Type B pancreatic cell (in vitro differentiated cells): ENCODE data around the gene PCK1. TPM values are rescaled to one million over a fixed set of nuclear protein-coding genes. Genes with fewer than 3 reads are reported as not detected.

Source experiments
- DNase-seq: peaks from one replicate; pipeline ENCODE4 v3.0.0; 2021; ENCODE audit warnings: mixed read lengths; ENCODE audit not compliant: unreplicated experiment; ENCODE audit errors: extremely low spot score
- H3K27ac Mint-ChIP-seq: 2 replicates; pipeline ENCODE4 v1.8.0; 2021; ENCODE audit warnings: mild to moderate bottlenecking, mixed read lengths
- H3K27me3 Mint-ChIP-seq: 2 replicates; pipeline ENCODE4 v1.8.0; 2021; ENCODE audit warnings: mixed read lengths
- H3K36me3 Mint-ChIP-seq: 2 replicates; pipeline ENCODE4 v1.8.0; 2021; ENCODE audit warnings: mixed read lengths
- H3K4me1 Mint-ChIP-seq: one replicate; pipeline ENCODE4 v1.8.0; 2021; ENCODE audit warnings: mixed read lengths; ENCODE audit not compliant: unreplicated experiment
- H3K4me3 Mint-ChIP-seq: 2 replicates; pipeline ENCODE4 v1.8.0; 2021; ENCODE audit warnings: mild to moderate bottlenecking, mixed read lengths
- H3K9me3 Mint-ChIP-seq: 2 replicates; pipeline ENCODE4 v1.8.0; 2021; ENCODE audit warnings: mixed read lengths
- total RNA-seq: library from RNA; stranded (reverse); gene quantifications from 2 replicates; pipeline ENCODE4 v1.2.1, GENCODE V29; 2021; ENCODE audit warnings: low replicate concordance
- TF ChIP-seq, protein P1 (sequence below): fragments of 200-600 bp; sonication (generic); conservative IDR thresholded peaks from 2 replicates; pipeline ENCODE4 v1.5.0; 2021; ENCODE audit warnings: antibody characterized with exemption, mild to moderate bottlenecking

PCK1 gene
- total RNA-seq, 1 donor from 2014 or later: 2.3 TPM

DNA sequence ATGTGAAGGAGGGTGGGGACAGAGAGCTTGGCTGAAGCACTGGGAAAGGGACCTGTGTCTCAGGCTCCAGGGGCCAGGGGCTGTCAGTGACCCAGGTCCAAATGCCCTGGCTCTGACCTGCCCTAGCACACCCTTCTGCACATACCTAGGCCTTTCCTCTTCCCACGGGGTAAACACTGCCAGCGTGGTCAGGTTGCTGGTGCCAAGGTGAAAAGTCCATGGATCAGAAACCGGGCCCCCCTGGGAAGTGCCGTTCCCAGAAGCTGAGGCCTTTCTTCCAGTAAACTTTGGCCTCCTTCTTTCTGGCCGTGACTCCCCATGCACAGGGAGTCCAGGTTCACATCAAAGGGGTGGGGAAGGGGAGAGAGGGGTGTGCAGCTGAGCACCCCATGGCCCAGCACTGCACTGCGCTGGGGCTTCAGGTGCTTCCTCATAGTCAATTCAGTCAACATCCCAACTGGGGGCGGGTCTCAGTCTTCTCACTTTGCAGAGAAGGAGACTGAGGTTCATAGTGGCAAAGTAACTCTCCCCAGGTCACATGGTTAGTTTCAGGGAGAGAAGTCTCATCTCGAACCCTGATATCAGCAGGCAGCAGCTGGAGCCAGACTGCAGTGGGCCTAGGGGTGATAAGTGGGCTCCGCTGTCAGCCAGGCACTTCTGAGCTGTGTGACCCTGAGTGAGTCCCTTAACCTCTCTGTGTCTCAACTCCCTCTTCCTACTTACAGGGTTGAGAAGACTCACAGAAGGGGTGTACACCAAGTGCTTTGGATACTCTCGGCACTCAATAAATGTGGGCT is 17.0 kb downstream of the PCK1 start:
- Mint-ChIP-seq H3K9me3 (no peaks in the 10 kb centered on the region), H3K27ac (no peak overlapping the region), H3K4me3 (no peak overlapping the region), H3K27me3 (peaks cover 32% of the 10 kb centered on the region), H3K4me1 (peaks cover 33% of the 10 kb centered on the region), H3K36me3 (no peaks in the 10 kb centered on the region)
- TF ChIP-seq, protein P1, sequence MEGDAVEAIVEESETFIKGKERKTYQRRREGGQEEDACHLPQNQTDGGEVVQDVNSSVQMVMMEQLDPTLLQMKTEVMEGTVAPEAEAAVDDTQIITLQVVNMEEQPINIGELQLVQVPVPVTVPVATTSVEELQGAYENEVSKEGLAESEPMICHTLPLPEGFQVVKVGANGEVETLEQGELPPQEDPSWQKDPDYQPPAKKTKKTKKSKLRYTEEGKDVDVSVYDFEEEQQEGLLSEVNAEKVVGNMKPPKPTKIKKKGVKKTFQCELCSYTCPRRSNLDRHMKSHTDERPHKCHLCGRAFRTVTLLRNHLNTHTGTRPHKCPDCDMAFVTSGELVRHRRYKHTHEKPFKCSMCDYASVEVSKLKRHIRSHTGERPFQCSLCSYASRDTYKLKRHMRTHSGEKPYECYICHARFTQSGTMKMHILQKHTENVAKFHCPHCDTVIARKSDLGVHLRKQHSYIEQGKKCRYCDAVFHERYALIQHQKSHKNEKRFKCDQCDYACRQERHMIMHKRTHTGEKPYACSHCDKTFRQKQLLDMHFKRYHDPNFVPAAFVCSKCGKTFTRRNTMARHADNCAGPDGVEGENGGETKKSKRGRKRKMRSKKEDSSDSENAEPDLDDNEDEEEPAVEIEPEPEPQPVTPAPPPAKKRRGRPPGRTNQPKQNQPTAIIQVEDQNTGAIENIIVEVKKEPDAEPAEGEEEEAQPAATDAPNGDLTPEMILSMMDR: no peak
- no peak for DNase-seq

DNA sequence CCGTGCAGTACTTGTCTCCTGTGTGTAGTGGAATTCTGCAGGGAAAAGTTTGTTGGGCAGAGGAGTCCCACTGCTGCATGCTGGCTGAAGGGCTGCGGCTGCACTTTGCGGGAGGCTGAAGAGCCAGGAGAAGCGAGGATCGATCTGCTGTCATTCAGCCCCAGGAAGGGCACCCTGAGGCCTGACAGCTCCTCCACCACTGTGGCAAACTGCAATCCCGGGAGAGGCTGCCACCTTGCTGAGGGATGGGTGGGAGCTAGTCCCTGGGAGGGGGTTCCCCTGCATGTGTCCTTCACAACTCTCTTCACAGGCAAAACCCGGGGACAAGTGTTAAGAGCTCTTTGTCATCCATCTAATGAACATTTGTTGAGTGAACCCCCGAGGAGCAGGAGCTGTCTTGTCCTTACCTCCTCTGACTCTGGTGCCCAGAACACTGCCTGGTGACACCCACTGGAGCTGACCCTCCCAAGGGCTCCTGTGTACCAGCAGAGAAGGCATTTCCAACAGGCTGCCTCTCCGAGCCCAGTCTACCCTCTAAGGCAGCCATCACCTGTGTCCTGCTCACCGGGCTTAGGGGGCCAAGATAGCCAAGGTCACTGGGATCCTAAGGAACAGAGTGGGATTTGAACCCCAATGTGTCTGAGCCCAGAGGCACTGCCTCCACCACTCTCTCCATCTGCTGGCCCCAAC is 17.7 kb downstream of the PCK1 start:
- TF ChIP-seq, protein P1: no peak
- DNase-seq: no peak
- Mint-ChIP-seq H3K4me1 (peaks cover 34% of the 10 kb centered on the region), H3K27ac (no peak overlapping the region), H3K9me3 (no peaks in the 10 kb centered on the region), H3K4me3 (no peak overlapping the region), H3K27me3 (peaks cover 33% of the 10 kb centered on the region), H3K36me3 (no peaks in the 10 kb centered on the region)

DNA sequence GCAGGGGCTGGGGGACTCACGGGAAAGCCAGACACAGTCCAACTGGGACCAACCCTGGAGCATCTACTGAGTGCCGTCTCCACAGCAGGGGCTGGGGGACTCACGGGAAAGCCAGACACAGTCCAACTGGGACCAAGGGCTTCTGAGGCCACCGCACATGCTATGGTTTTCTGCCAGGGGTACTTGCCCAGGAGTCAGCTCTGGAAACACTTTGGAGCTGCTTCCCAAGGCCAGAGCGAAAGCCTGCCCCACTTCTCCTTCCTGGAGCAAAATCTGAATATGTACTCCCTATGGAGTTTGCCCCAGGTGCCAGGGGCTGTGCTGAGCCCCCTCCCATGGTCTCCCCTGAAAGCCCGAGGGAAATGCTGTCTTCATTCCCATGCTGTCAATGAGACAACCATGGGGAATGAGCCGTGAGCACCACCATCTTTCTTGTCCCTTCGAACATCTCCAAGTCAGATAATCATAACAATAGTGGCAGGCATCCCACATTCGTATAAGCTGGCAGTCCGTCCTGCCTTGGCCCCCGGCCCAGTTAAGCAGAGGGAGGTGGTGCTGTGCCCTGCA is 18.5 kb downstream of the PCK1 start:
- H3K4me3 Mint-ChIP-seq: peak overlapping the region; percentile 72
- TF ChIP-seq, protein P1: no peak
- peak overlapping the region; percentile 84 for H3K27ac Mint-ChIP-seq
- DNase-seq: no peak
- H3K27me3 Mint-ChIP-seq: peaks cover 29% of the 10 kb centered on the region
- H3K9me3 Mint-ChIP-seq: no peaks in the 10 kb centered on the region
- H3K4me1 Mint-ChIP-seq: peaks cover 35% of the 10 kb centered on the region
- no peaks in the 10 kb centered on the region for H3K36me3 Mint-ChIP-seq

DNA sequence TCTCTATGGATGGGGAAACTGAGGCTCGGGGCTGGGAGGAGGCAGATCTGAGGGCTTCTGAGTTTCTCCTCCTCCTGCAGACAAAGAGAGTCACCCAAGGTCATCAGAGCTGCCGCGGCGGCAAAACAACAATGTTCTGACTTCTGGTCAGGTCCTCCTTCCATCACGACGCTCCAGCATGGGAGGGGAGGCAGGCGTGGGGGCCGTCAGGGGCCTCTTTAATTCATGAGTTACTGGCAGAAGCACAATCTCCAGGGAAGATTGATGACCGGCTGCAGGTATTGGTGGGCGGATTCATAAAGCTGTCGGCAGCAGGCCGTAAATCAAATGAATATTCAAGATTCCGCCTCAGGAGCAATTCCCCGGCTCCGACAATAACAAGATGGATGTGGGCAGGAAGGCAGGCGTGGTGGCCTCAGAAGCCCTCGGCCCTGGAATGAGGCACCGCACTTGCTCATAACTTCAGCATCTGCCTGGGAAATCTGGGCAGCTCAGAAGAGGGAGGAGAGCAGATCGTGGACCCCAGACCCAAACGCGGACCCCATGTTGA is 19.1 kb downstream of the PCK1 start:
- H3K27ac Mint-ChIP-seq: peak overlapping the region; percentile 84
- peaks cover 33% of the 10 kb centered on the region for H3K27me3 Mint-ChIP-seq
- no peaks in the 10 kb centered on the region for H3K9me3 Mint-ChIP-seq

More for the DNA sequence above, 19.1 kb downstream of the PCK1 start:
- Mint-ChIP-seq H3K4me1 (peaks cover 40% of the 10 kb centered on the region), H3K36me3 (no peaks in the 10 kb centered on the region), H3K4me3 (peak overlapping the region; percentile 72)
- TF ChIP-seq, protein P1: no peak
- DNase-seq: no peak
